IPS-NIHi7 (cell line): ENCODE results near the gene ATOH8.
"Not testable (repeated sequence)": the region's sequence is repeated elsewhere in the genome, so short reads cannot be mapped to it uniquely, and the experiment has no call there.

Source experiments
- DNase-seq: peaks from one replicate; pipeline ENCODE4 v3.0.0; 2012; ENCODE audit warnings: mixed read lengths; ENCODE audit errors: extremely low spot score

ATOH8 gene

DNA sequence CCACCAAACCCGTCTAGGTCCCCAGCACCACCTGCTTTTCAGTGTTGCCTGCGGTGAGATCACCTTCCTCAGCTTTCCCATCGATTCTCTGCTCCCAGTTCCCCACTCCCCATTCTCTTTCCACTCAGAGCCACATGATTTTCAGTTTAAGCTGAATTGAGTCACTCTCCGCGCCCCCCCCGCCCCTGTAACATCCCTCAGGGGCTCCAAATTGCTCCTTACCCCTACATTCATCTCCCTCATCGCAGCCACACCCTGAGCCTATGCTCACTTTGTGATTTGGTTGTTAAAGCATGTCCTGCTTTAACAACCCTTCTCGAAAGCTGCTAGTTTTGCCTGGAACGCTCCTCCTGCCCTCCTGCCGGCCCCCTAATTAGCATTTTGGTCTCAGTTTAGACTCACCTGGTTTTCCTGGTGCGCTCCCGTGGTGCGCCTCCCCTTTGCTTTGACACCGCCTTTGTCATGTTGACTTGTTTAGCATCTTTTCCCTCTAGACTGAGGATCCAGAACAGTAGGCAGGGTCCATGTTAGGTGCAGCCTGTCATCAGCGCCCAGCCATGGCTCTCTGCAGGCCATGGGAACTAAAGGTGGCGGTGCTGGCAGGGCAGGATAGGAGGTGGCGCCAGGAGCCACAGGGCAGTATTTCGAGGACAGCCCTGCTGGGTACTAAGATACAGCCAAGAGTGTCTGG, 74.2 kb downstream of the ATOH8 start:
- DNase-seq = peak; percentile 50

DNA sequence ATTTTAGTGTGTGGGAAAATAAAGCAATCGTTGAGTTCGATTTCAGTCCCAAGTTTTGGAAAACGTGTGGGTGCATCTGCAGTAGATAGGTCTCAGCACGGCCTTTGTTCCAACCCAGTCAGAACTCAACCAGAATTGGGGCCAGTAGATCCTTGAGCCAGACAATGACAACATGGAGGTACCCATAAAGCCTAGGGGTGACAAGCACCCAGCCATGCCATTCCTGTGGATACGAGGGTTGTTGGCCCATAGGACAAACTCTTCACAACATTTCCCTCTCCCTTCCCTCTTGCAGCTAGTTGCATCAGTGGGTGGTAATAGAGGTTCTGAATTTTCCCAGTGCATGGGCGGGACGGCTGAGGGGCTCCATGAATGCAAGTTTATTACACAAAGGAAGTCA, 74.9 kb downstream of the ATOH8 start:
- DNase-seq = no peak

GRCh38 chr2:85829394-85829793, 75.6 kb downstream of the ATOH8 start:
- DNase-seq = not testable (repeated sequence)

- DNase-seq = no peak
These were observed 76.9 kb downstream of the ATOH8 start for GRCh38 chr2:85830645-85831044.

GRCh38 chr2:85831735-85832134, 77.9 kb downstream of the ATOH8 start:
- no peak for DNase-seq

GRCh38 chr2:85834466-85834865, 80.7 kb downstream of the ATOH8 start:
- no peak for DNase-seq
